Tongue (tissue), 2 donors: ENCODE measurements around the gene NCAM1. TPM values are rescaled to one million over a fixed set of nuclear protein-coding genes. Genes with fewer than 3 reads are reported as not detected.

ENCODE experiments used
- DNase-seq: peaks from one replicate; pipeline ENCODE4 v3.0.0-alpha.2; 2015
- total RNA-seq: library from RNA; depleted of rRNA; stranded (reverse); fragments of >200 nt; gene quantifications from one replicate; pipeline ENCODE4 v1.2.3, GENCODE V29; 2014

Gene NCAM1
- total RNA-seq, 1 donor from 2014 or later: 160 TPM

DNA sequence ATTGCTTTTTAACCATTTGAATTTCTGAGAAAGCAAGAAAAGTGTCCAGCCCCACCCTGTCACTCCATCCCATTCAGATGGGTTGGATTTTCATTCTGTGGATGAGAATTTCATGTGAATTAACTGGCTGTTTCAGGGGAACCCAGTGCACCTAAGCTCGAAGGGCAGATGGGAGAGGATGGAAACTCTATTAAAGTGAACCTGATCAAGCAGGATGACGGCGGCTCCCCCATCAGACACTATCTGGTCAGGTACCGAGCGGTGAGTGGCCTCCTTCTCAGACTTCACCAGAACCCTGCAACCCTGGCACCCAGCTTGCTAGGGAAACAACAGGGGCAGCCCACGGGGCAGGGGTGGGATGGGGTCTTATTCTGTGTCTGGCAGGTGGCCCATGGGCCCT is 294.5 kb downstream of the NCAM1 start:
- DNase-seq: no peak

DNA sequence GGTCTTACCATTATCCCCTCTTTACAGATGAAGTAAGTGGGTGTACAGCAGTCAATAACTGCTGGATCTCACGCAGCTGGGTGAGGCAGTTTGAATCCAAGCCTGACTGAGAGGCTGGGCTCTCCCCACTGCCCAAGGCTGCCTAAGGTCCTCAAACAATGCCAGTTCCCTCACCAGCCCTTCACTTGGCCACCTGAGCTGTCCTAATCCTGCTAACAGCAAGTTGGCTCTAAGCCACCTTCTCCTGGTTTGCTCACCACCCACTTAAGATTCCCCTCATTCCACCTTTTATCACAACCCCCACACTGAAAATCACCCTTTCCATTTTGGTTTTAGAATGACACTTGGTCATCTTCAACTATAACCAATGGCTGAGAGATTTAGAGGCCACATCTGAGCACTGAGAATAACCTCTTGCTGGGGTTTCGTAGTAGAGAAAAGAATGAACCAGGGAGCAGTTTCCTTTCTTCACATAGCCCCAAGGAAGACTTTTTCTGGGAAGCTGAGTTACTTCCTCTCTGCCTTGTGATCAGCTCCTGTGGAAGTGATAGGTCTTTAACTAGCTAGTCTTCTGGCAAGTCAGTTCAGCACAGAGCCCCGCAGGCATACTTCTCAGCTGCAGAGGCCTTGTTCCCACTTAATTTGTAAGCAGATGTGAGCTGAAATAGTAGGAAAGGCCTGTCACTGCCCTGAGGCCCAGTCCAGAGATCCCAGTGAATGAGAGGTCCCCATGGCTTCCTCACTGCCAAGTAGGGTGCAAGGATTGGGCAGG is 295.4 kb downstream of the NCAM1 start:
- peak; percentile 45 for DNase-seq

DNA sequence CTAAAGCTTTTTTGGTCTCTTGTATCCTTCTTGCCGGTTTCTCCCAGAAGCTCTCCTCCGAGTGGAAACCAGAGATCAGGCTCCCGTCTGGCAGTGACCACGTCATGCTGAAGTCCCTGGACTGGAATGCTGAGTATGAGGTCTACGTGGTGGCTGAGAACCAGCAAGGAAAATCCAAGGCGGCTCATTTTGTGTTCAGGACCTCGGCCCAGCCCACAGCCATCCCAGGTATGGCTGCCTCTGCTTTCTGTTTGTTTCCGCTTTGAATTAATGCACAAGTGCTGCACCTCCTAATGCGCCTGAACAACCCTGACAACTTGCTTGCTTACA is 298.8 kb downstream of the NCAM1 start:
- DNase-seq: no peak

DNA sequence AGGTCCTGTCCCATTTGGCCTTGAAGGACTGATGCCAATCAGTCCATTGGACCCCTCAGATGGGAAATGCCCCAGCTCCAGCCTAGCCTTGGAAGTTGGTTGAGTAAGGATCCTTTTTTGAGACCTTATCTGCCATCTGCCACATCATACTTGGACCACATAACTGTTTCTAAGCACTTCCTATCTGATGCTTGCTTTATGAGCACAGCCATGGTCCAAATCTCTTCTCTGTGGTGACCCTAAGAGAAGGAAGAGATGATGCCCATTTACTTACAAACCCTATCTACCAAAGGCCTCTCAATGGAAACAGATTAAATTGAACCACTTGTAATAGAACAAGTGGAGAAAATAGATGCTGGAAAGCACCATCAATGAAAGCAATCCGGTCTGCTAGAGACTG is 299.3 kb downstream of the NCAM1 start:
- no peak for DNase-seq

DNA sequence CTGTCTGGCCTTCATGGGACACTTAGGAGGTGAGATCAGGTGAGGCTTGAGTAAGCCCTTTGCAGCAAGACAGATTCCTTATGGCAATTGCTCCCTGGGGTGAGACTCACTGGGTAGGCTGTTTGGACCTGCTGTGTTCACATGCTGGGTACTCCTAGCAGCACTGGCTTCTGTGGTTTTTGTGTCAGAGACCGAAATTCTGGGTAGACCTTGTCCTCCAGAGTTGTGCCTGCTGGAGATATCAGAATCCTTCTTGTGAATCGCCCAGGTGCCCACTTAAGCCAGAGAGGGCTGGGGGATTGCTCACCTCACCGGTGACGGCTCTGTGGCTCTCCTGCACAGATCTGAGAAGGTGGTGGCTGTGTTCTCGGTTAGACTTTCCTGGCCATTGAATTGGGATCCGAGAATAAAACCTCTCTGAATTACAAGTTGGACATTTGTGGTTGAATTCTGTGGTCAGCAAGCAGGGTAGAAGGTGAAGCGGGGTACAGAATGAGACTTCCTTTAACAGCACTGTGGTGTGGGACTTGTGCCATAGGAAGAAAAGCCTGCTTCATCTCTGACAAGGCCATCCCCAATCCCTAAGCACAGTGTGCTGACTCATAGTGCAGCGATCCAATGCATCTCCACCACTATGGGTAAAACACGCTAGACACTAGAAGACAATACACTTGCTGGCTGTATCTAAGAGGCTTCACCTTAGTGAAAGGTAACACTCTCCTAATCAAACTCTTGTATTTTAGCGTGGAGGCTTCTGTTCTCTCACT is 300.7 kb downstream of the NCAM1 start:
- no peak for DNase-seq

DNA sequence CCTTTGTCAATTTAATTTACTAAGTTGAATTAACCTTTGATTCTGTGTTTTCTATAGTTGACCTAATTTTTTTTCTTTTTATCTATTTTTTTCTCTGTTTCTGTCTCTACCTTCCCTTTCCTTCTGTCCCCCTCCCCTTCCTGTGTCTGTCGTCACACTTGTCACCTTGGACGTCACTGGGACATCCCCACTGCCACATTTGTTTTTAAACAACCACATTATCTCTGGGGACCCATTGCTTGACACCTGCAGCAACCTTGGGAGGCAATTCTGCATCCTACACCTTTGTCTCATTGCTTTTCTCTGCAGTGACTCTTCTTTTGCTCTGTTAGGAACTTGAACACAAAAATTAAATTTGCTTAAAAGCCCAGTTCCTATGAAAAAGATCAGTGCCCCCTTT is 301.4 kb downstream of the NCAM1 start:
- DNase-seq: no peak

DNA sequence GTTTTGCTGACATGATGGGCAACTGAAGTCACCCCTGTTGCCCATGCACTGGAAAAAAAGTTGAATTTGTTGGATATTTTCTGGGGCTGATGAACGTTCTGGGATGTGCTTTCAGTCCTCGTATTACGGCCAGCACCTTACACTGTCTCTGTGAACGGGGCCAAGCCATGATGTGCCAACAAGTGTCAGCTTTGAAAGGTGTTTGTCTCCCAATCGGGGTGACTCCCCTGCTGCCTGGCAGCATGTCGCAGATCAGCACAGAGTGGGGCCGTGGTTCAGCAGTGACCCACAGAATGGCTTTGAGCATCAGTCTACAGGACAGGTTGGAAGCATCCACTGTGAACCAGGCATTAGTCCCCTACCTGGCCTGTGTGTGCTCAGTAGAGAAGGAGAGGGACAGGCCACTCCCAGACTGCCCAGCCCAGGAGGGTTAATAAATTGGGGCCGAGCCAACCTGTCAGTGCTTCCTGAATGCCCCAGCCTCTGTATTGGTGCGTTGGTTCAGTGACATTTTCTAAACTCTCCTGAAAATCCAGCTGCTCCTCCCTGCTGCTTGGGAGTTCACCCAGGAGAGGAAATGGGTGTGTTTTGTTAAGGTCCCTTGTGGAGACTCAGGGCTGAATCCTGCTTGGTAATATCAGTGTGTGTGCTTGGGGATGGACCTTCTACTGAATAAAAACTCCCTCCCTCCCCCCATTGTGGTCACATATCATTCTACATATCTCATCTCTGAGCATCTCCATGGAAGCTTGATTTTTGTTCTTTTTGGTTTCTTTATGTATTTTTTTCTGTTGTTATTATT is 302.4 kb downstream of the NCAM1 start:
- DNase-seq: no peak

DNA sequence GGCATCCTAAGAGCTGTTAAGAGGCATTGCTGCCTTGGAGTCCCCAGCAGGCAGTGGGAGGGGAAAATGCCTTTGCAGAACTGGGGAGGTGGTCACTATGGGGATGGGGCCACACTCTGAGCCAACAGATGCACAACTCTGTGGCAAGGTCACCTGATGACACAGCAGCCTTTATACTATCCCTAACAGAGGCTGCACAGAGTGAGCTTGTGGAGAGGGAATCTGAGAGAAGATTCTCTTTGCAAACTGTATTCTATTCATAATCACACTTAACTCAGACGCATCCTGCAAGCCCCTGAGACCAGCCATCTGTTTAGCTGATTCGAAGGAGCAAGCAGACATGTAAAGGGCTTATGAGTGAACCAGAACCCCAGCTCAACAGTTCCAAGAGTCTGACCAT is 304.1 kb downstream of the NCAM1 start:
- DNase-seq: no peak

DNA sequence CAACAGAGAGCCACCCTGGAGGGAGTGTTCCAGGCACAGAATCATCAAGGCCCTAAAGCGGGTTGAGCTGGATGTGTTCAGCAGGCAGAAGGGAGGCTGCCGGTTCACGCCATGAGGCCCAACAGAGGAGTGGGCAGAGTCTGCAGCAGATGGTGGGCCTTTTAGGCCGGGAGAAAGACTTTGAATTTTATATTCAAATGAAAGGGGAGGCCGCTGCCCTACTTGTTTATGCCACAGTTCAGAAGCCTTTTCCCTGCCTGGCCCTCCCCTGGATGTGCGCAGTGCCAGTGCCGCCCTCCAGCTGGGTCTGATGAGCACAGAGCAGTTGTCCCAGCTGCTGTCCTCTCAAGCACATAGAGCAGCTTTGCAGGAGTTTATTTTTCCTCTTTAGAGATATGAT is 306.3 kb downstream of the NCAM1 start:
- DNase-seq: peak; percentile 80

DNA sequence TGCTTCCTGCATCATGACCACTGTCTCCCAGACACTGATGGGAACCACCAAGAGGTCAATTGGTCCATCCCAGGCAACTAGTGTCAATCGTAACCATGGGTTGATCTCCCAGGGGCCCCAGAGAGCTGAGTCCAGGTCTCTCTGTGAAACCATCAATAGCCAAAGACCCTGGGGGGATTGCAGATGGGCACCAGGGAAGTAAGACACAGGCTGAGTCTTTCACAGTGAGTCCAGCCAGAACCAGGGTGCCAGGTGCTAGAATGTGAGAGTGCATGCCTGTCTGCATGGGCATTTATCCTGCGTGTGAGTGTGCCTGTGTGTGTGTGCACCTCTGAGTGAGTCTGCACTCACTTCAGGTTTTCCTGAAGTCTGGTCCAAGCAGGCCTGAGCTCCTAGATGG is 307.9 kb downstream of the NCAM1 start:
- DNase-seq: no peak

DNA sequence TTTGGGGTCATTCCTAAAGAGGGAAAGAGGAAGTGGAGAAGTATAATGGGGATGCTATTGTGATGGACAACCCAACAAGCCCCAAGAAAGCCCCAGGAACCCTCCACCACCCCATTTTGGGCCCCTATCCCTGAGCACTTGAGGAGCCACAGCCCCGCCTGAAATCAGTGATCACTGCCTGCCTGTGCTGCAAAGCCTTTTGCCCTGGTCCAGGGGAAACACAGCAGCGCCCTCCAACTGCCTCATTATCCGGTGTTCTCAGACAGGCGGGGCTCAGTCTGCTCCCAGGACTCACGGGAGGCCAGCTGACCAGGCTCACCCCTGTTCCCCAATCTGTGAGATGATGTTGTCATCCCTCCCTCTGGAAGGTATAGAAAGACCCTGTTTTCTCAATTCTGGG is 308.4 kb downstream of the NCAM1 start:
- DNase-seq: no peak

DNA sequence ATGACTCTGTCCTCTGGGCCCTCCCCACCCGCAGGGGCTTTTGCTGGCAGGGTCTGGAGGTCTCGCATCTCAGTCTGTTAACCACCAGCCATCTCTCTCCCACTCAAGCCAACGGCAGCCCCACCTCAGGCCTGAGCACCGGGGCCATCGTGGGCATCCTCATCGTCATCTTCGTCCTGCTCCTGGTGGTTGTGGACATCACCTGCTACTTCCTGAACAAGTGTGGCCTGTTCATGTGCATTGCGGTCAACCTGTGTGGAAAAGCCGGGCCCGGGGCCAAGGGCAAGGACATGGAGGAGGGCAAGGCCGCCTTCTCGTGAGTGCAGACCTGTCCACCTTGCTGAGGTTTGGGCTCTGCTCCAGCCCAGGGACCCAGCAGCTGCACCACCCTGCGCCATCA is 308.9 kb downstream of the NCAM1 start:
- no peak for DNase-seq

DNA sequence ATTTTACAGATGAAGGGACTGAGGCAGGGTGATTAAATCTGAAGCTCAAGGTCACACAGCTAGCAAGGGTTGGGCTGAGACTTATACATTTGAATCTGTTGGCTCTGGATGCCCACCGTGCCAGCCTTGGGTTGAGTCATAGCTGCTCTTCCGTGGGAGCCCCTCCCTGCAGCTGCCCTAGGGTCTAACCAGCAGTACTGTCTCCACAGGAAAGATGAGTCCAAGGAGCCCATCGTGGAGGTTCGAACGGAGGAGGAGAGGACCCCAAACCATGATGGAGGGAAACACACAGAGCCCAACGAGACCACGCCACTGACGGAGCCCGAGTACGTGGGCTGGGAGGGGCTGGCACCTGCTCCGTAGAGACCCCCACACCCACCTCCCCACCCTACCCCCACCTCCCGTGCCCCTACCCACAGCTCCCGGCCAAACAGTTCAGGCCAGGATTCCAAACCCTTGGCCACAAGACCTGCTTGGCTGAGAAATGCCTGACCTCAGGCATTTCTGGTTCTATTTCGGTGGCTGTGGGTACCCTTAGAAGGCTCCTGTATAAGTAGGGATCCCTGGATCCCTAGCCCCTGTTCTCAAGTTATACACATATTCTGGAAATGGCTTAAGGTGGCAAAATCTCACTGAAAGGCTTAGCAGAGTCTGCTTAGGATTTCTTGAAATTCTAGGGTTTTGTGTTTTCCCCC is 310.5 kb downstream of the NCAM1 start:
- DNase-seq: no peak

DNA sequence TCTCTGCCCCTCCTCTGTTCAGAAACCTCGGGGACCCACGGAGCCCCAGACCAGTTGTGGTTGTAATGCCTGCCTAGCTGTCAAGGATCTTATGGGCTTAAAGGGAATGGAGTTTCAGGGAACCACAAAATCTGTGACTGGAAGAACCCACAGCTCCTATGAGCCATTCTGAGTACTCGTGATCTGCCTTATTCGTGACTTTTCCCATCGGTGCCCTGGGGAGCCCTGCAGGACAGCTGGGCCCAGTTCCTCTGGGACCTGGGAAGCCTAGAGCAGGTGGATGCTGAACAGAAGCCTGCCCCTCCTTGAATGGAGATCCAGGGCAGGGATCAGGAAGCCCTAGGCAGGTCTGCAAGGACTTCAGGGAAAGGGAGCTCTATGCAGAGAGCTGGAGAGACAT is 311.1 kb downstream of the NCAM1 start:
- DNase-seq: no peak

DNA sequence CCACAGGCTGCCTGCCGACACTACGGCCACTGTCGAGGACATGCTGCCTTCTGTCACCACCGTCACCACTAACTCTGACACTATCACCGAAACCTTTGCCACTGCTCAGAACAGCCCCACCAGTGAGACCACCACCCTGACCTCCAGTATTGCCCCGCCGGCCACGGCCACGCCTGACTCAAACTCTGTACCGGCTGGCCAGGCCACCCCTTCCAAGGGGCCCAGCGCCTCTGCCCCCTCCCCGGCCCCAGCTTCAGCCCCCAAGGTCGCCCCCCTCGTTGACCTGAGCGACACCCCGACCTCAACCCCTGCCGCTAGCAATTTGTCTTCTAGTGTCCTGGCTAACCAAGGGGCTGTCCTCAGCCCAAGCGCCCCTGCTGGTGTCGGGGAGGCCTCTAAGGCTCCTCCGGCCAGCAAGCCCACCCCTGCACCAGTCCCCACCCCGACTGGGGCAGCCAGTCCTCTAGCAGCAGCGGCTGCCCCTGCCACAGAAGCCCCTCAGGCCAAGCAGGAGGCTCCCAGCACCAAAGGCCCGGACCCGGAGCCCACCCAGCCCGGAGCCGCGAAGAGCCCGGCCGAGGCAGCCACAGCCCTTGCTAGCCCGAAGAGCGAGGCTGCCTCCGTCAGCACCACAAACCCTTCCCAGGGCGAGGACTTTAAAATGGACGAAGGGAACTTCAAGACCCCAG is 311.9 kb downstream of the NCAM1 start:
- no peak for DNase-seq

DNA sequence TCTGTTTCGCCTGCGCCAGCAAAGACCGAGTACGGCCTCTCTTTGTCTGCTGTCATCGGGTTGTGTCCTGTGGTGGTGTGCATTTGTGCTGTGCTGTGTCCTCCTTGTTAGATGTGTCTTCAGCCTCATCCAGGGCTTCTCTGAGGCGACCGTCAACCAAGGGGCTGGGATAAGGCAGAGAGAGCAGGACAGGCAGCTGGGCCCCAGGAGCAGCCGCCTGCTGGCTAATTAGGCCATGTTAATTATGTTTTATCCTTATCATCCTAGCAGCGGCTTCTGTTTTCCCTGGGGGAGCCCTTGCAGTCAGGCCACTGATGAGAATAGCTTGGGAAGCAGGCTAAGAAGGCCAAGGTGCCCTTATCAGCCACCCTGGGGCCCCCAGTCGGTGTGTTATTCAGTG is 312.5 kb downstream of the NCAM1 start:
- no peak for DNase-seq

DNA sequence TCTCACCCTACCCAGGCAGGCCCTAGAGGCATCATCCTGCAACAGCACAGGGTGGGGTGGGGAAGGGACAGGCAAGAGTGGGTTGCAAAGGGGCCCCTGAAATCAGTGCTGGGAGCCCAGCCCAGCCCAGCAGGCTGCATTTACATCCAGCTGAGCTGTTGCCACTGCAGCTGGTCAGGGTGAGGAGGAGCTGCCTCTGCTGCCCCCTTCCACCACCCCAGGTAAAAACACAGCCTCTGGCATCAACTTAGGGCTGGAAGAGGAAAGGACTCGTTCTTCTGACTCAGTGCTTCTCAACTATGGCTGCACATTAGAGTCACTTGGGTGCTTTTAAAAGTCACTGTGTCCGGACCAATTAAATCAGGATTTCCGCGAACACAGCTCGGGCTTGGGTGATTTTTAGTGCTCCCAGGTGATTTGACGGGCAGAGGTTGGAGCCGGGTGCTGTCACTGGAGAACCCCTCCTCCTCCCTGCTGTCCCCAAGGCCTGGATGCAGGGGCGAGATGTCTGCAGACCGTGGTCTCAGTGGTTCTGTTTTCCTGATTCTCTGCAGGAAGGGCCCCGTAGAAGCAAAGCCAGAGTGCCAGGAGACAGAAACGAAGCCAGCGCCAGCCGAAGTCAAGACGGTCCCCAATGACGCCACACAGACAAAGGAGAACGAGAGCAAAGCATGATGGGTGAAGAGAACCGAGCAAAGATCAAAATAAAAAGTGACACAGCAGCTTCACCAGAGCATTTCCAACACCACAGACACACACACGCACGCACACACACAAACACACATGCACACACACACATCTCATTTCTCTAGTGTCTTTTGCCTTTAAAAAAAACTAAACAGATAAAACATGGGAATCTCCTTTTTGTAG is 313.7 kb downstream of the NCAM1 start:
- DNase-seq: no peak

DNA sequence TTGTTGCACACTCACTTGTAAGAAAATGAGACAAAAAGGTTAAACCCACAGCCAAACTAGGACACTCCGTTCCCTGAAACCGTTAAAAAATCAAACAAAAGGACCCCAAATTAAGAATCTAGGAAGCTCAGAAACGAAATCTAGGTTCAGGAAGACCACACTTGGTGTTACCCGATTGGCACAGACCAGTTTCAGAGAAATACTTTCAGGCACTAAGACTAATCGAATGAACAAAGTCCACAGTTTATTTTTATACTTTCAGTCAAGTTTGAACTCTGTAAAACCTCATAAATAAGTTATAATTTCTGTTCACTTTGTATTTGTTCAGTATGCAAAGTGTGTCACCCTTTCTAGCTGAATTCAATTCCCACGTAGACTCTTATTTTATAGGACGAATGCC is 314.4 kb downstream of the NCAM1 start:
- DNase-seq: no peak

DNA sequence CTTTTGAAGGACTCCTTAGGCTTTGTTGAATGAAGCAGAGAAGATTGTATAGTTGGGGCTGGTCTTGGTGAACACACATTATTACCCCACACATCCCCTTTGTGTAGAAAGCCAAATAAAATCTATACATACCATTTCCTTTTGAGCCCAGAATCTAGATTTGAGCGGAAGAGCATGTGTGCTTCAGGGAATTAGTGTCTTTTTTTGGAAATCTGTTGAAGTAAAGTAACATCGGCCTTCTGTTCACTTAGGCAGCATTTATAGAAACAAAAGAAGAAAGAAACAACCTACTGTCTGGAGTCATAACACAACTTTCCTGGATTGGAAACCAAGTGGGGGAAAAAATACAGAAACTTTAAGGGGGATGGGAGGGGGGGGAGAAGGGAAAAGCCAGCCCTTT is 315.2 kb downstream of the NCAM1 start:
- no peak for DNase-seq

DNA sequence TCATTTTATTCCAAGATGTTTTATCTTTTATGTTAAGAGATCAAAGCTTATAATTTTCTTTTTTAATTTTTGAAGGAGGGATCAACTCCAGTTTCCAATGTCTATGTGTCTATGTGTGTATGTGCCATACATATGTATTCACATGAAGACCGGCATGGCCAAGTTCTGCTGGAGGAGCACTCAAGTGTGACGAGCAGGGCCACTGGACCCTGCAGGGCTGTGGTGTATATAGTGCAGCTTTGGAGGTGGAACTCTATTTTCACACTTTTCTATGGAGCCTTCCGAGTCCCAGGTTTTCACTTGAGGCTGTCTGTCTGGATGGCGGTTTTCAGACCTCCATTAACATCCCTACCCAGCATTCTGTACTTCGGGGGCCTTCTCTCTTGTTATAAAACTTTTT is 316.7 kb downstream of the NCAM1 start:
- no peak for DNase-seq

DNA sequence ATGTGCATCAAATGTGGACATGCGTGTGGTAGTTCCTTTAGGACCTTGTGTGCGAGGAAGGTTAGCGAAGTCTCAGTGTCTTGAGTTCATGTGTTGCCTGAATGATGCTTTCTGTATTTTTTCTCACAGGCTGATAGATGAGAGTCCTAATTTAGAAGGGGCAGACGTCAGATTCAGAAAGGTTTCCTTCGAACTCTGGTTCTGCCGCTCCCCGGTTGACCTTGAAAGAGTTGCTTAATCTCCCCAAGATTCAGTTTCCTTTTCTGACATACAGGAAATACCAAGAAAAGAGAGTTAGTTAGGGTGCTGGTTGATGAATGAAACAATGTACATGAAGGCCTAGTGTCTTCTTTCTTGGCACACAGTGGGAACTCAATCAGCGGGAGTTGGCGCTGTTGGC is 317.3 kb downstream of the NCAM1 start:
- no peak for DNase-seq
